Naive thymus-derived CD8-positive, alpha-beta T cell (primary cell): ENCODE data around the gene ABTB2. TPM values are rescaled to one million over a fixed set of nuclear protein-coding genes. Genes with fewer than 3 reads are reported as not detected.
"Not testable (repeated sequence)": the region's sequence is repeated elsewhere in the genome, so short reads cannot be mapped to it uniquely, and the experiment has no call there.

Source experiments
- ATAC-seq, 2 donors: fragments of 150-1000 bp; cut with Tn5 transposase in 1 of 2; sonication (Bioruptor Pico), chemical (Tn5 transposase) in 1 of 2; 1 replicate in 1 of 2; 2 replicates in 1 of 2; pipeline ENCODE4 v1.10.0; 2021; ENCODE audit warnings: mild to moderate bottlenecking in 2 of 2, moderate library complexity in 2 of 2
- POLR2A ChIA-PET: fragments of 350-600 bp; sonication (Branson Sonifier 250); formaldehyde crosslinking; loops from one replicate; lab custom pipeline; 2021; ENCODE audit warnings: antibody characterized with exemption; lab: Charles Lee
- DNase-seq, 10 donors: peaks; one replicate each; pipeline versions ENCODE4 v3.0.0 to v3.0.0-alpha.2; 2020 to 2022
- H3K27ac Mint-ChIP-seq, 10 donors: one replicate each; pipeline ENCODE4 v1.8.0; 2020 to 2022; ENCODE audit warnings: mild to moderate bottlenecking in 10 of 10, mixed read lengths in 10 of 10, moderate library complexity in 4 of 10, inconsistent platforms in 1 of 10
- H3K27me3 Mint-ChIP-seq, 5 donors: one replicate each; pipeline ENCODE4 v1.8.0; 2021 to 2022; ENCODE audit warnings: mixed read lengths in 5 of 5
- H3K36me3 Mint-ChIP-seq, 3 donors: one replicate each; pipeline ENCODE4 v1.8.0; 2020 to 2022; ENCODE audit warnings: mixed read lengths in 3 of 3, mild to moderate bottlenecking in 2 of 3, inconsistent platforms in 1 of 3
- H3K4me1 Mint-ChIP-seq, 4 donors: one replicate each; pipeline ENCODE4 v1.8.0; 2021 to 2022; ENCODE audit warnings: mixed read lengths in 4 of 4
- H3K4me3 Mint-ChIP-seq, 10 donors: one replicate each; pipeline ENCODE4 v1.8.0; 2020 to 2022; ENCODE audit warnings: mild to moderate bottlenecking in 10 of 10, mixed read lengths in 10 of 10, moderate library complexity in 6 of 10, inconsistent platforms in 1 of 10
- H3K9me3 Mint-ChIP-seq, 9 donors: one replicate each; pipeline ENCODE4 v1.8.0; 2020 to 2022; ENCODE audit warnings: mixed read lengths in 9 of 9, mild to moderate bottlenecking in 3 of 9, inconsistent platforms in 1 of 9, moderate library complexity in 1 of 9
- polyA plus RNA-seq, 3 donors: library from polyadenylated mRNA; unstranded; fragments of 300-500 nt; fragmentation: Illumina TruSeq; gene quantifications; one replicate each; pipeline ENCODE4 v1.2.3, GENCODE V29; 2021
- total RNA-seq, 8 experiments: library from RNA in 2 of 8; stranded (reverse) in 2 of 8; gene quantifications; one replicate each; pipeline ENCODE4 v1.2.3 and lab custom pipeline; 2021 to 2026

Gene ABTB2
- total and polyA plus RNA-seq, 5 experiments from 2014 or later, result 0.05 to 0.81 (median 0.69) TPM; not detected in 2

- DNase-seq (peak; percentile 44 to 91 (median 72)), ATAC-seq (peak; percentile 92 to 95)
- Mint-ChIP-seq H3K27me3 (no peaks in the 10 kb centered on the region), H3K27ac (peak overlapping the region; percentile 1 to 87 (median 73)), H3K4me3 (peak overlapping the region; percentile 69 to 85 (median 80)), H3K9me3 (no peaks in the 10 kb centered on the region), H3K36me3 (no peaks in the 10 kb centered on the region), H3K4me1 (peaks cover 41 to 70% (median 60%) of the 10 kb centered on the region in 4 donors)
- POLR2A ChIA-PET, result interaction anchor here (0.9 to 1.2 kb wide), 3 partner anchors 9 to 187 kb away, joined by 3 to 4 read pairs (median 3); no protein-coding TSS in a partner anchor
Observed at GRCh38 chr11:34250732-34251588, 106.8 kb downstream of the ABTB2 start.

GRCh38 chr11:34250211-34250610, 107.6 kb downstream of the ABTB2 start:
- H3K9me3 Mint-ChIP-seq, result no peaks in the 10 kb centered on the region
- no peak for ATAC-seq
- DNase-seq, result no peak
- peaks cover 43 to 77% (median 62%) of the 10 kb centered on the region in 4 donors for H3K4me1 Mint-ChIP-seq
- no peaks in the 10 kb centered on the region for H3K27me3 Mint-ChIP-seq
- peak overlapping the region in 4 of 10 donors; percentile 19 to 82 (median 53) for H3K4me3 Mint-ChIP-seq
- POLR2A ChIA-PET, result interaction anchor here (1.2 kb wide), 1 partner anchor 10 kb away, joined by 3 read pairs; no protein-coding TSS in a partner anchor
- no peaks in the 10 kb centered on the region for H3K36me3 Mint-ChIP-seq
- peak overlapping the region in 5 of 10 donors; percentile 27 to 73 (median 45) for H3K27ac Mint-ChIP-seq

GRCh38 chr11:34249439-34249838, 108.4 kb downstream of the ABTB2 start:
- no peaks in the 10 kb centered on the region for H3K9me3 Mint-ChIP-seq
- POLR2A ChIA-PET, result interaction anchor here (1.2 kb wide), 1 partner anchor 108 kb away, joined by 6 read pairs; the partner anchor contains the start of gene ABTB2
- no peak for DNase-seq
- peaks cover 46 to 81% (median 66%) of the 10 kb centered on the region in 4 donors for H3K4me1 Mint-ChIP-seq
- no peak for ATAC-seq
- H3K27me3 Mint-ChIP-seq, result no peaks in the 10 kb centered on the region
- H3K4me3 Mint-ChIP-seq, result peak overlapping the region in 7 of 10 donors; percentile 28 to 82 (median 75)
- no peaks in the 10 kb centered on the region for H3K36me3 Mint-ChIP-seq
- H3K27ac Mint-ChIP-seq, result peak overlapping the region in 2 of 10 donors; percentile 56 to 83

- H3K27me3 Mint-ChIP-seq, POLR2A ChIA-PET, DNase-seq, H3K4me3 Mint-ChIP-seq, H3K36me3 Mint-ChIP-seq, ATAC-seq, H3K9me3 Mint-ChIP-seq: not testable (repeated sequence)
- Mint-ChIP-seq H3K4me1 (peaks cover 39 to 67% (median 53%) of the 10 kb centered on the region in 4 donors), H3K27ac (peak overlapping the region in 2 of 10 donors; percentile 28 to 45)
Observed at GRCh38 chr11:34246511-34246910, 111.3 kb downstream of the ABTB2 start.

- peak overlapping the region in 2 of 10 donors; percentile 38 to 81 for H3K27ac Mint-ChIP-seq
- no peaks in the 10 kb centered on the region for H3K27me3 Mint-ChIP-seq
- DNase-seq, result no peak
- no peak for ATAC-seq
- H3K4me3 Mint-ChIP-seq, result no peak overlapping the region
- POLR2A ChIA-PET, result interaction anchor here (0.6 to 1.0 kb wide), 2 partner anchors 9 to 25 kb away, joined by 3 read pairs; no protein-coding TSS in a partner anchor
- H3K36me3 Mint-ChIP-seq, result no peaks in the 10 kb centered on the region
- H3K4me1 Mint-ChIP-seq, result peaks cover 27 to 52% (median 38%) of the 10 kb centered on the region in 4 donors
- H3K9me3 Mint-ChIP-seq, result no peaks in the 10 kb centered on the region
Observed at GRCh38 chr11:34245041-34245440, 112.8 kb downstream of the ABTB2 start.

- ATAC-seq, result no peak
- POLR2A ChIA-PET, result no interaction called here
Observed at GRCh38 chr11:34243600-34244464, 114.0 kb downstream of the ABTB2 start.

GRCh38 chr11:34242037-34242625, 115.7 kb downstream of the ABTB2 start:
- H3K4me3 Mint-ChIP-seq, result no peak overlapping the region
- H3K27ac Mint-ChIP-seq, result peak overlapping the region in 6 of 10 donors; percentile 1 to 63 (median 41)
- DNase-seq (no peak), ATAC-seq (no peak)
- POLR2A ChIA-PET, result no interaction called here
- no peaks in the 10 kb centered on the region for H3K27me3 Mint-ChIP-seq
- no peaks in the 10 kb centered on the region for H3K36me3 Mint-ChIP-seq
- H3K9me3 Mint-ChIP-seq, result no peaks in the 10 kb centered on the region
- H3K4me1 Mint-ChIP-seq, result peaks cover 7 to 23% (median 10%) of the 10 kb centered on the region in 4 donors

More at GRCh38 chr11:34243600-34244464, 114.0 kb downstream of the ABTB2 start:
- H3K27ac Mint-ChIP-seq, result peak overlapping the region in 2 of 10 donors; percentile 50 to 57
- no peak overlapping the region for H3K4me3 Mint-ChIP-seq
- DNase-seq, result no peak
- no peaks in the 10 kb centered on the region for H3K36me3 Mint-ChIP-seq
- H3K27me3 Mint-ChIP-seq, result no peaks in the 10 kb centered on the region
- no peaks in the 10 kb centered on the region for H3K9me3 Mint-ChIP-seq
- peaks cover 19 to 40% (median 26%) of the 10 kb centered on the region in 4 donors for H3K4me1 Mint-ChIP-seq

- Mint-ChIP-seq H3K36me3 (no peaks in the 10 kb centered on the region), H3K9me3 (no peaks in the 10 kb centered on the region), H3K4me3 (no peak overlapping the region), H3K27ac (no peak overlapping the region), H3K27me3 (no peaks in the 10 kb centered on the region), H3K4me1 (peaks cover 3 to 9% (median 7%) of the 10 kb centered on the region in 4 donors)
- DNase-seq (no peak), ATAC-seq (no peak)
- POLR2A ChIA-PET, result no interaction called here
Observed at GRCh38 chr11:34240150-34240494, 117.7 kb downstream of the ABTB2 start.

- POLR2A ChIA-PET, result interaction anchor here (0.6 kb wide), 1 partner anchor 159 kb away, joined by 3 read pairs; no protein-coding TSS in a partner anchor
- DNase-seq (no peak), ATAC-seq (no peak)
- no peak overlapping the region for H3K4me3 Mint-ChIP-seq
- H3K9me3 Mint-ChIP-seq, result no peaks in the 10 kb centered on the region
- H3K27ac Mint-ChIP-seq, result no peak overlapping the region
- no peaks in the 10 kb centered on the region for H3K27me3 Mint-ChIP-seq
- no peaks in the 10 kb centered on the region for H3K36me3 Mint-ChIP-seq
- H3K4me1 Mint-ChIP-seq, result peaks cover 0 to 8% (median 5%) of the 10 kb centered on the region in 4 donors
Observed at GRCh38 chr11:34239465-34240149, 118.2 kb downstream of the ABTB2 start.

- POLR2A ChIA-PET, result no interaction called here
Observed at GRCh38 chr11:34238966-34239365, 118.8 kb downstream of the ABTB2 start.

GRCh38 chr11:34238533-34238932, 119.3 kb downstream of the ABTB2 start:
- POLR2A ChIA-PET, result no interaction called here
- no peak for ATAC-seq
- H3K9me3 Mint-ChIP-seq, result no peaks in the 10 kb centered on the region

More at GRCh38 chr11:34238966-34239365, 118.8 kb downstream of the ABTB2 start:
- Mint-ChIP-seq H3K9me3 (no peaks in the 10 kb centered on the region), H3K27me3 (no peaks in the 10 kb centered on the region), H3K4me3 (no peak overlapping the region), H3K27ac (no peak overlapping the region), H3K36me3 (no peaks in the 10 kb centered on the region), H3K4me1 (peaks cover 2 to 15% (median 8%) of the 10 kb centered on the region in 4 donors)
- no peak for DNase-seq
- ATAC-seq, result no peak

More at GRCh38 chr11:34238533-34238932, 119.3 kb downstream of the ABTB2 start:
- DNase-seq, result no peak
- H3K27me3 Mint-ChIP-seq, result no peaks in the 10 kb centered on the region
- H3K4me3 Mint-ChIP-seq, result no peak overlapping the region
- H3K27ac Mint-ChIP-seq, result no peak overlapping the region
- peaks cover 6 to 18% (median 10%) of the 10 kb centered on the region in 4 donors for H3K4me1 Mint-ChIP-seq
- H3K36me3 Mint-ChIP-seq, result no peaks in the 10 kb centered on the region
